HepG2 (cell line): ENCODE results near the gene SLC34A3. TPM values are rescaled to one million over a fixed set of nuclear protein-coding genes. Genes with fewer than 3 reads are reported as not detected.
A peak's percentile ranks its signal among the peaks of the same experiment; 100 is the strongest.

Experiments used
- CTCF ChIP-seq: sonication (generic); formaldehyde crosslinking; IDR thresholded peaks from 2 replicates; pipeline ENCODE4 v1.5.0; 2020; ENCODE audit warnings: mild to moderate bottlenecking, missing genetic modification reagents, moderate library complexity
- E2F1 ChIP-seq: sonication (generic); formaldehyde crosslinking; IDR thresholded peaks from 2 replicates; pipeline ENCODE4 v1.5.0; 2020; ENCODE audit warnings: missing genetic modification reagents
- GATA4 ChIP-seq: sonication (generic); IDR thresholded peaks from 2 replicates; pipeline ENCODE4 v1.6.1; 2016; ENCODE audit warnings: antibody characterized with exemption, low read depth, borderline replicate concordance
- HNRNPLL ChIP-seq: fragments of 200-400 bp; formaldehyde crosslinking; IDR thresholded peaks from 2 replicates; pipeline ENCODE4 v1.6.1; 2017; ENCODE audit warnings: mild to moderate bottlenecking, low read depth, low read length; ENCODE audit not compliant: poor library complexity, severe bottlenecking
- ISL2 ChIP-seq: sonication (generic); formaldehyde crosslinking; IDR thresholded peaks from 2 replicates; pipeline ENCODE4 v1.5.0; 2020; ENCODE audit warnings: missing genetic modification reagents
- KDM3A ChIP-seq: IDR thresholded peaks from 2 replicates; pipeline ENCODE4 v1.6.1; 2018; ENCODE audit warnings: low read depth, missing compliant biosample characterization
- RXRB ChIP-seq: IDR thresholded peaks from 2 replicates; pipeline ENCODE4 v1.6.1; 2016; ENCODE audit warnings: borderline replicate concordance, missing genetic modification reagents, missing compliant biosample characterization
- TCF12 ChIP-seq, 2 experiments: fragments of 450-650 bp in 1 of 2; sonication (generic) in 1 of 2; formaldehyde crosslinking in 1 of 2; IDR thresholded peaks; 2 replicates each; pipeline versions ENCODE4 v1.6.1 to v1.8.0; 2017 to 2022; ENCODE audit warnings: antibody characterized with exemption in 1 of 2, mild to moderate bottlenecking in 1 of 2, missing genetic modification reagents in 1 of 2, moderate library complexity in 1 of 2
- XRCC5 ChIP-seq: fragments of 200-400 bp; formaldehyde crosslinking; optimal IDR thresholded peaks from 2 replicates; pipeline ENCODE3; 2017; ENCODE audit warnings: mild to moderate bottlenecking, low read length
- ZBTB2 ChIP-seq: sonication (generic); formaldehyde crosslinking; IDR thresholded peaks from 2 replicates; pipeline ENCODE4 v1.8.0; 2022; ENCODE audit warnings: low read depth, missing genetic modification reagents
- ZNF20 ChIP-seq: sonication (generic); formaldehyde crosslinking; IDR thresholded peaks from 2 replicates; pipeline ENCODE4 v1.4.0; 2020; ENCODE audit warnings: mild to moderate bottlenecking, moderate library complexity, missing genetic modification reagents
- ZNF34 ChIP-seq: sonication (generic); formaldehyde crosslinking; IDR thresholded peaks from 2 replicates; pipeline ENCODE4 v1.4.0; 2020; ENCODE audit warnings: mild to moderate bottlenecking, missing genetic modification reagents, borderline replicate concordance
- ZNF569 ChIP-seq: sonication (generic); formaldehyde crosslinking; IDR thresholded peaks from 2 replicates; pipeline ENCODE4 v1.5.0; 2020; ENCODE audit warnings: mild to moderate bottlenecking, missing genetic modification reagents, moderate library complexity, borderline replicate concordance
- ZNF614 ChIP-seq: IDR thresholded peaks from 2 replicates; pipeline ENCODE4 v1.6.1; 2018; ENCODE audit warnings: missing biosample characterization, missing genetic modification reagents, inconsistent platforms, borderline replicate concordance
- ZNF615 ChIP-seq: sonication (generic); formaldehyde crosslinking; IDR thresholded peaks from 2 replicates; pipeline ENCODE4 v1.5.0; 2020; ENCODE audit warnings: mild to moderate bottlenecking, missing genetic modification reagents, borderline replicate concordance
- polyA plus RNA-seq, 8 experiments: library from polyadenylated mRNA; depleted of rRNA in 3 of 8; stranded (reverse) in 7 of 8; unstranded in 1 of 8; fragments of >200 nt; fragmentation: Illumina TruSeq in 4 of 8; extraction: Trizol in 4 of 8; gene quantifications; 2 replicates each; pipeline versions ENCODE4 v1.2.1 to v1.2.3, GENCODE V29; 2011 to 2016; ENCODE audit warnings: low read depth in 4 of 8, missing spikeins in 1 of 8, mixed read lengths in 1 of 8; ENCODE audit not compliant: insufficient read depth in 1 of 8
- total RNA-seq, 5 experiments: library from RNA; depleted of rRNA; stranded (reverse); fragments of >200 nt; fragmentation: Illumina TruSeq; extraction: Trizol; gene quantifications; 2 replicates each; pipeline ENCODE4 v1.2.3, GENCODE V29; 2016; ENCODE audit warnings: low read depth in 1 of 5
- TF ChIP-seq, protein P1 (sequence below): sonication (generic); formaldehyde crosslinking; IDR thresholded peaks from 2 replicates; pipeline ENCODE4 v1.4.0; 2020; ENCODE audit warnings: mild to moderate bottlenecking, missing genetic modification reagents
- TF ChIP-seq, protein P2 (sequence below): sonication (generic); formaldehyde crosslinking; IDR thresholded peaks from 2 replicates; pipeline ENCODE4 v1.8.1; 2022; ENCODE audit warnings: mild to moderate bottlenecking, missing genetic modification reagents

Gene SLC34A3
- total and polyA plus RNA-seq, 2 of the 13 experiments (the other 11 are each of a cell fraction or from before 2014, with no cell fraction given): 0.07 to 1.0 TPM

- no peak for TF ChIP-seq RXRB (CRISPR knock-in tag)
- TF ChIP-seq E2F1 (CRISPR knock-in tag): no peak
- no peak for TF ChIP-seq ZNF614 (CRISPR knock-in tag)
- TF ChIP-seq, protein P1, sequence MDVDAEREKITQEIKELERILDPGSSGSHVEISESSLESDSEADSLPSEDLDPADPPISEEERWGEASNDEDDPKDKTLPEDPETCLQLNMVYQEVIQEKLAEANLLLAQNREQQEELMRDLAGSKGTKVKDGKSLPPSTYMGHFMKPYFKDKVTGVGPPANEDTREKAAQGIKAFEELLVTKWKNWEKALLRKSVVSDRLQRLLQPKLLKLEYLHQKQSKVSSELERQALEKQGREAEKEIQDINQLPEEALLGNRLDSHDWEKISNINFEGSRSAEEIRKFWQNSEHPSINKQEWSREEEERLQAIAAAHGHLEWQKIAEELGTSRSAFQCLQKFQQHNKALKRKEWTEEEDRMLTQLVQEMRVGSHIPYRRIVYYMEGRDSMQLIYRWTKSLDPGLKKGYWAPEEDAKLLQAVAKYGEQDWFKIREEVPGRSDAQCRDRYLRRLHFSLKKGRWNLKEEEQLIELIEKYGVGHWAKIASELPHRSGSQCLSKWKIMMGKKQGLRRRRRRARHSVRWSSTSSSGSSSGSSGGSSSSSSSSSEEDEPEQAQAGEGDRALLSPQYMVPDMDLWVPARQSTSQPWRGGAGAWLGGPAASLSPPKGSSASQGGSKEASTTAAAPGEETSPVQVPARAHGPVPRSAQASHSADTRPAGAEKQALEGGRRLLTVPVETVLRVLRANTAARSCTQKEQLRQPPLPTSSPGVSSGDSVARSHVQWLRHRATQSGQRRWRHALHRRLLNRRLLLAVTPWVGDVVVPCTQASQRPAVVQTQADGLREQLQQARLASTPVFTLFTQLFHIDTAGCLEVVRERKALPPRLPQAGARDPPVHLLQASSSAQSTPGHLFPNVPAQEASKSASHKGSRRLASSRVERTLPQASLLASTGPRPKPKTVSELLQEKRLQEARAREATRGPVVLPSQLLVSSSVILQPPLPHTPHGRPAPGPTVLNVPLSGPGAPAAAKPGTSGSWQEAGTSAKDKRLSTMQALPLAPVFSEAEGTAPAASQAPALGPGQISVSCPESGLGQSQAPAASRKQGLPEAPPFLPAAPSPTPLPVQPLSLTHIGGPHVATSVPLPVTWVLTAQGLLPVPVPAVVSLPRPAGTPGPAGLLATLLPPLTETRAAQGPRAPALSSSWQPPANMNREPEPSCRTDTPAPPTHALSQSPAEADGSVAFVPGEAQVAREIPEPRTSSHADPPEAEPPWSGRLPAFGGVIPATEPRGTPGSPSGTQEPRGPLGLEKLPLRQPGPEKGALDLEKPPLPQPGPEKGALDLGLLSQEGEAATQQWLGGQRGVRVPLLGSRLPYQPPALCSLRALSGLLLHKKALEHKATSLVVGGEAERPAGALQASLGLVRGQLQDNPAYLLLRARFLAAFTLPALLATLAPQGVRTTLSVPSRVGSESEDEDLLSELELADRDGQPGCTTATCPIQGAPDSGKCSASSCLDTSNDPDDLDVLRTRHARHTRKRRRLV (CRISPR knock-in tag): no peak
- TF ChIP-seq ZNF615 (CRISPR knock-in tag): no peak
- TF ChIP-seq ZBTB2 (CRISPR knock-in tag): no peak
- no peak for TF ChIP-seq TCF12 (IDR thresholded peaks at IDR 0.05)
- TF ChIP-seq TCF12 (CRISPR knock-in tag; IDR thresholded peaks at IDR 0.05): no peak
- TF ChIP-seq CTCF: peak; percentile 11; the same call in 1 of the 2 replicates
- no peak for TF ChIP-seq GATA4
- TF ChIP-seq, protein P2, sequence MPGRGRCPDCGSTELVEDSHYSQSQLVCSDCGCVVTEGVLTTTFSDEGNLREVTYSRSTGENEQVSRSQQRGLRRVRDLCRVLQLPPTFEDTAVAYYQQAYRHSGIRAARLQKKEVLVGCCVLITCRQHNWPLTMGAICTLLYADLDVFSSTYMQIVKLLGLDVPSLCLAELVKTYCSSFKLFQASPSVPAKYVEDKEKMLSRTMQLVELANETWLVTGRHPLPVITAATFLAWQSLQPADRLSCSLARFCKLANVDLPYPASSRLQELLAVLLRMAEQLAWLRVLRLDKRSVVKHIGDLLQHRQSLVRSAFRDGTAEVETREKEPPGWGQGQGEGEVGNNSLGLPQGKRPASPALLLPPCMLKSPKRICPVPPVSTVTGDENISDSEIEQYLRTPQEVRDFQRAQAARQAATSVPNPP (CRISPR knock-in tag): no peak
- TF ChIP-seq ISL2: no peak
- no peak for TF ChIP-seq ZNF569 (CRISPR knock-in tag)
- no peak for TF ChIP-seq ZNF34 (CRISPR knock-in tag)
- TF ChIP-seq KDM3A (CRISPR knock-in tag): no peak
- TF ChIP-seq HNRNPLL: peak; percentile 4
- no peak for TF ChIP-seq XRCC5
- no peak for TF ChIP-seq ZNF20 (CRISPR knock-in tag)
Observed at GRCh38 chr9:137222190-137223077, 8.3 kb upstream of the SLC34A3 start, which contains the start of gene RNF208 (continued).
